Stimulated activated CD4-positive, alpha-beta T cell treated with anti-CD3 and anti-CD28 coated beads, Interleukin-15, amount 100 ng/mL, for 1 hour (primary cell): ENCODE results near the gene ZSWIM7.

ENCODE experiments used
- DNase-seq, 2 donors: peaks; one replicate each; pipeline ENCODE4 v3.0.0-alpha.2; 2020; ENCODE audit warnings: low read depth in 1 of 2, low spot score in 1 of 2

ZSWIM7 gene

DNA sequence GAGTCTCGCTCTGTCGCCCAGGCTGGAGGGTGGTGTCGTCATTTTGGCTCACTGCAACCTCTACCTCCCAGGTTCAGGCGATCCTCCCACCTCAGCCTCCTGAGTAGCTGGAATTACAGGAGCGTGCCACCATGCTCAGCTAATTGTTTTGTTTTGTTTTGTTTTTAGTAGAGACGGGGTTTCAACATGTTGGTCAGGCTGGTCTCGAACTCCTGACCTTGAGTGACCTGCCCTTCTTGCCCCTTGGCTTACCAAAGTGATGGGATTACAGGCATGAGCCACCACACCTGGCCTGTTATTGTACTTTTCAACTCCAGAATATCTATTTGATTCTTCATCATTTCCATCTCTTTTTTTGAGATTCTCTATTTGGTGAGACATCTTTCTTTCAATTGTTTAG is 63.6 kb downstream of the ZSWIM7 start:
- no peak for DNase-seq

DNA sequence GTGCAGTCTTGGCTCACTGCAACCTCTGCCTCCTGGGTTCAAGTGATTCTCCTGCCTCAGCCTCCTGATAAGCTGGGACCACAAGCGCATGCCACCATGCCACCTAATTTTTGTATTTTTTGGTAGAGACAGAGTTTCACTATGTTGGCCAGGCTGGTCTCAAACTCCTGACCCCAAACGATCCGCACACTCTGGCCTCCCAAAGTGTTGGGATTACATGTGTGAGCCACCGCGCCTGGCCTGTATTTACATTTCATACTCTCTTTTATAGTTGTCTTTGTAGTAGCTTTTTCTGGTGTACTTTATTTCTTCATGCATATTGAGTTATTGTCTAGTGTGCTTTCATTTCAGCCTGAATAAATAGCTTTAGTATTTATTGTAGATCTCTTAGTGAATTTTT is 64.6 kb downstream of the ZSWIM7 start:
- no peak for DNase-seq

DNA sequence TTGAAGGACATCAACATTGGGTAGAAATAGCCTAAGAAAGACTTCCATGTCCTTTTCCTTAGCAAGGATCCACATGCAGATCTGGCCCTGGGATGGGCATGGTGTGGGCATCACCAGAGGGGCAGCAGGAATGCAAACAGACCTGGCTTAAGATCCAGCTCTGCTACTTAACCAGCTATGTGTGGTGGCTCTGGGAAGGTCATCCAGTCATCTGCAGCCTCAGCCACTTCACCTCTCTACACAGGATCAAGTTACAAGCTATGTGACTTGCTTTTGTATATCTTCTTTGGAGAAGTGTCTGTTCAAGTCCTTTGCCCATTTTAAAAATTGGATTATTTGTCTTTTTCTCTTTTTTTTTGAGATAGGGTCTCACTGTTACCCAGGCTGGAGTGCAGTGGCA is 68.1 kb downstream of the ZSWIM7 start:
- DNase-seq, result no peak

DNA sequence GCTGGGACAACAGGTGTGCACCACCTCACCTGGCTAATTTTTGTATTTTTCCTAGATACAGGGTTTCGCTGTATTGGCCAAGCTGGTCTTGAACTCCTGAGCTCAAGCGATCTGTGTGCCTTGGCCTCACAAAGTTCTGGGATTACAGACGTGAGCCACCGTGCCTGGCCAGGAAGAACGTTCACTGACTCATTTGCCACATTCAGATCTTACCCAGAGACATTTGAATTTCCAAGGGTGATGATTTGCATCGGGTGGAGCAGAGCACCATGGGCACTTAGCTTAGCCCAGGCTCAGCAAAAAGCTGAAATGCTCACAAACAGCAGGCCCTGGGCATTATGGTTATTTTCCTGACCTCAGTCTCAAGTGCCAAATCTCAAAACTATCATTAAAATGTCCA is 69.1 kb downstream of the ZSWIM7 start:
- DNase-seq, result no peak

DNA sequence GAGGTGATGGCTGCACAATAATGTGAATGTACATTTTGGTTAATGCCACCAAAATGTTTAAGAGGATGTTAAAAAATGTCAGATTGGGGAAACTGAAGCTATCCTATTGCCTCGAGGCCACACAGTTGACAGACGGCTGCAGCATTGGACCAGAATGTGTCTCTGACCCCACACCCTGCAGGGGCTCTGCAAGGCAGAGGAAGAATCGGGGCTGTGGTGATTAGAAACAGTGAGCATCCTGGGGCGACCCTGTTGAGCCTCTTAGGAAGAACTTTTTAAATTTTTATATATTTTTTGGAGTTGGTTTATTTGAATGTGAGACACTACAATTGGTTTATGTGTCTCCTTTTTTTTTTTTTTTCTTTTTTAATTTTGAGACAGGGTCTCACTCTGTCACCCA is 69.6 kb downstream of the ZSWIM7 start:
- DNase-seq, result no peak

DNA sequence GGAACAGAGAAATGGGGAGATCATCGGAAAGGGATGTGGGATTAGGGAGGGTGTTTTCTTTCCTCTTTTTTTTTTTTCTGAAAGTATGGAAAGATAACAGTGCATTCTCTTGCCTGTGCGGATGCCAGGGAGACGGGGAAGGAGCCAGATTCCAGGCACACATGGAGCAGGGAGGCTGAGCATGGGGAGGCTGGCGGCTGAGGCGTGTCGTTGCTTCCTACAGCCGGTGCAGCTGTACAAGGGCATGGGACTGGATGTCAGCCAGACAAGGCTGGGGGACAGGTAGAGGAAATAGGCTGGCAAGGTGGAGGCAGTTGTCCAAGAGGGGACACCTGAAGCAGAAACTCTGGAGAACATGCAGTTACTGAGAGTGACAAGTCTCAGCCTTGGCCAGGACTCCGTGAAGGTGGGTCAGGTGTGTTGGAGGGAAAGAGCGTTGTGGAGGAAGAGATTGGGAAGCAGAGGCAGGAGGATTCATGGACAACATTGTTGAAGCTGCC is 71.2 kb downstream of the ZSWIM7 start:
- DNase-seq, result no peak
